MM.1S (cell line): ENCODE results near the gene DIPK1B.

Experiments
- DNase-seq: peaks from one replicate; pipeline ENCODE4 v3.0.0-alpha.2; 2015
- H2AFZ ChIP-seq: fragments of 300-600 bp; sonication (generic); 2 replicates; pipeline ENCODE4 v1.6.0; 2016; ENCODE audit warnings: antibody characterized with exemption, low read length
- H3F3A ChIP-seq: fragments of 300-600 bp; sonication (generic); 2 replicates; pipeline ENCODE4 v1.6.1; 2016; ENCODE audit warnings: mild to moderate bottlenecking, antibody characterized with exemption, low read length, moderate library complexity, mixed read lengths; ENCODE audit not compliant: insufficient read depth
- H3K27ac ChIP-seq: fragments of 300-600 bp; sonication (generic); 2 replicates; pipeline ENCODE4 v1.5.1; 2016; ENCODE audit warnings: mild to moderate bottlenecking, low read length
- H3K27me3 ChIP-seq: fragments of 300-600 bp; sonication (generic); replicated peaks from 2 replicates; pipeline ENCODE4 v1.6.0; 2016; ENCODE audit warnings: low read length; ENCODE audit not compliant: insufficient read depth
- H3K36me3 ChIP-seq: fragments of 300-600 bp; sonication (generic); replicated peaks from 2 replicates; pipeline ENCODE4 v1.6.1; 2016; ENCODE audit warnings: mild to moderate bottlenecking, low read length, mixed read lengths; ENCODE audit not compliant: insufficient read depth
- H3K4me1 ChIP-seq: fragments of 300-600 bp; sonication (generic); 2 replicates; pipeline ENCODE4 v1.6.1; 2016; ENCODE audit warnings: low read length, mixed read lengths
- H3K4me2 ChIP-seq: fragments of 300-600 bp; sonication (generic); 2 replicates; pipeline ENCODE4 v1.6.0; 2016; ENCODE audit warnings: low read depth, low read length
- H3K4me3 ChIP-seq: fragments of 300-600 bp; sonication (generic); 2 replicates; pipeline ENCODE4 v1.5.1; 2016; ENCODE audit warnings: low read length, mixed read lengths
- H3K79me2 ChIP-seq: fragments of 300-600 bp; sonication (generic); 2 replicates; pipeline ENCODE4 v1.6.1; 2016; ENCODE audit warnings: mixed run types, low read length, mixed read lengths
- H3K9ac ChIP-seq: fragments of 300-600 bp; sonication (generic); 2 replicates; pipeline ENCODE4 v1.6.1; 2016; ENCODE audit warnings: low read length, mixed read lengths
- H3K9me2 ChIP-seq: fragments of 300-600 bp; sonication (generic); replicated peaks from 2 replicates; pipeline ENCODE4 v1.6.1; 2016; ENCODE audit warnings: mild to moderate bottlenecking, low read length, mixed read lengths; ENCODE audit not compliant: insufficient read depth
- H3K9me3 ChIP-seq: fragments of 300-600 bp; sonication (generic); replicated peaks from 2 replicates; pipeline ENCODE4 v1.6.1; 2016; ENCODE audit warnings: mild to moderate bottlenecking, low read length, mixed read lengths; ENCODE audit not compliant: insufficient read depth
- H4K20me1 ChIP-seq: fragments of 300-600 bp; sonication (generic); 2 replicates; pipeline ENCODE4 v1.6.1; 2016; ENCODE audit warnings: mild to moderate bottlenecking, low read length, moderate library complexity, mixed read lengths; ENCODE audit not compliant: insufficient read depth
- CTCF ChIP-seq: fragments of 300-600 bp; sonication (generic); IDR thresholded peaks from 2 replicates; pipeline ENCODE4 v1.5.1; 2016; ENCODE audit warnings: antibody characterized with exemption, low read length, mixed read lengths
- EZH2 ChIP-seq: fragments of 300-600 bp; sonication (generic); optimal IDR thresholded peaks from 2 replicates; pipeline ENCODE3; 2017; ENCODE audit warnings: low read depth, mild to moderate bottlenecking, antibody characterized with exemption, low read length, mixed read lengths
- EZH2phosphoT487 ChIP-seq: fragments of 300-600 bp; sonication (generic); IDR thresholded peaks from 2 replicates; pipeline ENCODE4 v1.6.1; 2018; ENCODE audit warnings: antibody characterized with exemption, low read length

The DIPK1B gene

DNA sequence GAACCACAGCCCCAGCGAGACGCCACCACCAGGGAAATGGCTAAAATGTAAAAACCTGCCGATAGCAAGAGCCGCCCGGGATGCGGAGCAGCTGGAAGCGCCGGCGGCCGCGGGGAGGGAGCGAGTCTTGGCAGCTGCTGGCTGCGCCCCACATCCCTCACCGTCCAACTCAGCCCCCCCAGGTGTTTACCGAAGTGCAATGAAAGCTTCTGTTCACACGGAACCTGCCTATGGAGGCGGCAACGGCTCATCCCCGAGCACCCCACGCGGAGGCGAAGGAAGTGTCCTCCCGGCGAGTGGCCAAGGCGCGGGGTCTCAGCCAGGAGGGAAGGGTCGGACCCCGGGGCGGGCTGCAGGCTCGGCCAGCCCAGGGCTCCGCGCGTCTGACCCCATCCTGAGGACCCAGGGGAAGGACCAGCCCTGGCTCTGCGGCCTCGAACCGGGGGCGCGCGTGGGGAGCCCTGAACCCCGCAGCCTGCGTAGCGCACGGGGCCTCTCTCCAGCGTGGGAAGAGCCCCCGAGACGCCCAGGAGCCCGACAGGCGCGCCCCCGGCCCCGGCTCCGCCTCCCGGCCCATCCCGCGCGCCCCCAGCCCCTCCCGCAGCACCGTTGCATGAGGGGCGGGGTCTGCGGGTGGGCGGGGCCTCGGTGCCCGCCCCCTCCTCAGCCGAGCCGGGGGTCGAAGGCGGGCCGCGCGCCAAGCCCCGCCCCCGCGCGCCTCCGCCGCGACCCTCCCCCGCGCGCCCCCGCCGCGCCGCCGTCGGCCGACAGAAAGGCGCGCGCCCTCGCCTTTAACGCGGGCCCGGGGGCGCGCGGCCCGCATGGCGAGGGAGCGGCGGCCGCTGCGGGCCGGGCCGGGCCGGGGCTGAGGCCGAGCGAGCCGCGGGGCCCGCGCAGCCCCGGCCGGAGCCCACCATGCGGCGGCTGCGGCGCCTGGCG is at the start of gene DIPK1B:
Gene DIPK1B, plus strand, starts transcription at position 822 of the 939 bp plus-strand sequence. Its CDS starts 94 bp downstream, at position 916.
- Histone ChIP-seq H2AFZ (no peak within 1 kb of the TSS), H3K4me2 (no peak within 1 kb of the TSS), H3K4me3 (no peak within 1 kb of the TSS)

GRCh38 chr9:136662656-136663581 is 49.5 kb upstream of the DIPK1B start, which contains the start of gene EGFL7:
Gene EGFL7 (plus strand): TSS chr9:136662916. CDS start chr9:136668283, 5,367 bp downstream.
- no peaks in the 10 kb centered on the region for H3K4me1 ChIP-seq
- H3F3A ChIP-seq: no peaks in the 10 kb centered on the region
- no peak within 1 kb of the TSS for H2AFZ ChIP-seq
- H4K20me1 ChIP-seq: no peaks in the 10 kb centered on the region
- H3K27me3 ChIP-seq: peaks cover 89% of the 10 kb centered on the region
- no peaks in the 10 kb centered on the region for H3K79me2 ChIP-seq
- no peaks in the 10 kb centered on the region for H3K36me3 ChIP-seq
- no peak within 1 kb of the TSS for H3K4me2 ChIP-seq
- DNase-seq: no peak
- TF ChIP-seq CTCF (no peak), EZH2 (no peak), EZH2phosphoT487 (no peak)
- H3K9ac ChIP-seq: no peak within 1 kb of the TSS
- no peak within 1 kb of the TSS for H3K27ac ChIP-seq
- H3K9me2 ChIP-seq: no peaks in the 10 kb centered on the region
- no peaks in the 10 kb centered on the region for H3K9me3 ChIP-seq
- H3K4me3 ChIP-seq: no peak within 1 kb of the TSS

More for the DNA sequence above, at the start of gene DIPK1B:
- Histone ChIP-seq H3K27me3 (peaks cover 93% of the 10 kb centered on the region), H3K36me3 (no peaks in the 10 kb centered on the region), H3K9ac (no peak within 1 kb of the TSS), H3K9me2 (no peaks in the 10 kb centered on the region), H3F3A (no peaks in the 10 kb centered on the region), H3K4me1 (no peaks in the 10 kb centered on the region), H3K27ac (no peak within 1 kb of the TSS), H3K9me3 (no peaks in the 10 kb centered on the region), H3K79me2 (no peaks in the 10 kb centered on the region), H4K20me1 (no peaks in the 10 kb centered on the region)
- no peak for DNase-seq
- TF ChIP-seq EZH2phosphoT487 (no peak), CTCF (no peak), EZH2 (no peak)

- no peaks in the 10 kb centered on the region for H4K20me1 ChIP-seq
- no peak for DNase-seq
- H3F3A ChIP-seq: no peaks in the 10 kb centered on the region
- no peaks in the 10 kb centered on the region for H3K4me1 ChIP-seq
- H3K9ac ChIP-seq: no peak overlapping the region
- no peak overlapping the region for H2AFZ ChIP-seq
- no peaks in the 10 kb centered on the region for H3K9me2 ChIP-seq
- TF ChIP-seq EZH2phosphoT487 (no peak), CTCF (no peak), EZH2 (no peak)
- H3K27me3 ChIP-seq: peaks cover 89% of the 10 kb centered on the region
- H3K27ac ChIP-seq: no peak overlapping the region
- H3K36me3 ChIP-seq: no peaks in the 10 kb centered on the region
- no peak overlapping the region for H3K4me3 ChIP-seq
- H3K9me3 ChIP-seq: no peaks in the 10 kb centered on the region
- H3K4me2 ChIP-seq: no peak overlapping the region
- no peaks in the 10 kb centered on the region for H3K79me2 ChIP-seq
Measured at GRCh38 chr9:136664000-136664915, 48.1 kb upstream of the DIPK1B start.
